CD14-positive monocyte (primary cell): ENCODE measurements around the gene ZNF419. TPM values are rescaled to one million over a fixed set of nuclear protein-coding genes. Genes with fewer than 3 reads are reported as not detected.
A peak's percentile ranks its signal among the peaks of the same experiment; 100 is the strongest.

Experiments
- DNase-seq, 3 donors: peaks; one replicate each; pipeline ENCODE4 v3.0.0-alpha.2; 2011 to 2022
- H2AFZ ChIP-seq: 2 replicates; pipeline ENCODE4 v1.6.0; 2012; ENCODE audit warnings: mild to moderate bottlenecking, low read depth, low read length, inconsistent platforms; ENCODE audit not compliant: insufficient read depth, poor library complexity, severe bottlenecking
- H3K27ac ChIP-seq, 2 donors: 1 replicate in 1 of 2; 2 replicates in 1 of 2; pipeline ENCODE4 v1.5.1; 2012 to 2013; ENCODE audit warnings: low read length in 2 of 2, control low read depth in 1 of 2, inconsistent platforms in 1 of 2, low read depth in 1 of 2, mild to moderate bottlenecking in 1 of 2
- H3K27me3 ChIP-seq, 2 donors: one replicate each; pipeline versions ENCODE4 v1.6.0 to v1.6.1; 2011 to 2013; ENCODE audit warnings: low read length in 2 of 2; ENCODE audit not compliant: control insufficient read depth in 2 of 2, insufficient read depth in 2 of 2
- H3K36me3 ChIP-seq, 2 donors: replicated peaks in 1 of 2; 1 replicate in 1 of 2; 2 replicates in 1 of 2; pipeline versions ENCODE4 v1.5.1 to v1.6.1; 2012 to 2013; ENCODE audit warnings: low read length in 2 of 2, control low read depth in 1 of 2, inconsistent platforms in 1 of 2, mild to moderate bottlenecking in 1 of 2; ENCODE audit not compliant: insufficient read depth in 2 of 2, control insufficient read depth in 1 of 2
- H3K4me1 ChIP-seq, 2 donors: 1 replicate in 1 of 2; 2 replicates in 1 of 2; pipeline versions ENCODE4 v1.5.1 to v1.6.1; 2012 to 2013; ENCODE audit warnings: low read length in 2 of 2, control low read depth in 1 of 2, inconsistent platforms in 1 of 2, mild to moderate bottlenecking in 1 of 2, moderate library complexity in 1 of 2; ENCODE audit not compliant: insufficient read depth in 2 of 2, control insufficient read depth in 1 of 2
- H3K4me2 ChIP-seq: replicated peaks from 2 replicates; pipeline ENCODE3; 2012; ENCODE audit warnings: low read length, moderate library complexity, mild to moderate bottlenecking; ENCODE audit not compliant: poor library complexity, severe bottlenecking; ENCODE audit errors: extremely low read depth
- H3K4me3 ChIP-seq, 3 experiments: fragments of 200-600 bp in 1 of 3; sonication (generic) in 1 of 3; replicated peaks in 1 of 3; 1 replicate in 2 of 3; 2 replicates in 1 of 3; pipeline ENCODE4 v1.5.1; 2011 to 2013; ENCODE audit warnings: low read length in 3 of 3, mild to moderate bottlenecking in 3 of 3, control low read depth in 2 of 3, low read depth in 2 of 3, inconsistent platforms in 1 of 3, moderate library complexity in 1 of 3
- H3K79me2 ChIP-seq: 2 replicates; pipeline ENCODE4 v1.6.0; 2012; ENCODE audit warnings: mild to moderate bottlenecking, control low read depth, inconsistent platforms, low read length, moderate library complexity; ENCODE audit not compliant: insufficient read depth
- H3K9ac ChIP-seq: 2 replicates; pipeline ENCODE4 v1.6.0; 2017; ENCODE audit warnings: low read length, mild to moderate bottlenecking; ENCODE audit not compliant: insufficient read depth, poor library complexity, severe bottlenecking
- H3K9me3 ChIP-seq, 2 donors: replicated peaks in 1 of 2; 1 replicate in 1 of 2; 2 replicates in 1 of 2; pipeline versions ENCODE4 v1.5.1 to v1.6.1; 2012 to 2013; ENCODE audit warnings: low read length in 2 of 2, control low read depth in 1 of 2; ENCODE audit not compliant: control insufficient read depth in 1 of 2, insufficient read depth in 1 of 2
- H4K20me1 ChIP-seq: 2 replicates; pipeline ENCODE4 v1.6.0; 2012; ENCODE audit warnings: mild to moderate bottlenecking, low read length, control low read depth, moderate library complexity; ENCODE audit not compliant: insufficient read depth
- H3K27ac Mint-ChIP-seq, 7 donors: one replicate each; pipeline ENCODE4 v1.8.0; 2020; ENCODE audit warnings: mild to moderate bottlenecking in 7 of 7, mixed read lengths in 7 of 7, moderate library complexity in 6 of 7, inconsistent platforms in 2 of 7
- H3K27me3 Mint-ChIP-seq, 3 donors: one replicate each; pipeline ENCODE4 v1.8.0; 2021 to 2022; ENCODE audit warnings: low read depth in 3 of 3, mild to moderate bottlenecking in 3 of 3, mixed read lengths in 3 of 3, moderate library complexity in 3 of 3, inconsistent platforms in 1 of 3
- H3K36me3 Mint-ChIP-seq, 2 donors: one replicate each; pipeline ENCODE4 v1.8.0; 2020; ENCODE audit warnings: mixed read lengths in 2 of 2, inconsistent platforms in 1 of 2, mild to moderate bottlenecking in 1 of 2
- H3K4me1 Mint-ChIP-seq: one replicate; pipeline ENCODE4 v1.8.0; 2020; ENCODE audit warnings: mild to moderate bottlenecking, mixed read lengths
- H3K4me3 Mint-ChIP-seq, 2 donors: one replicate each; pipeline ENCODE4 v1.8.0; 2020; ENCODE audit warnings: mild to moderate bottlenecking in 2 of 2, mixed read lengths in 2 of 2, moderate library complexity in 1 of 2
- H3K9me3 Mint-ChIP-seq, 7 donors: one replicate each; pipeline ENCODE4 v1.8.0; 2020 to 2022; ENCODE audit warnings: mixed read lengths in 7 of 7, mild to moderate bottlenecking in 6 of 7, moderate library complexity in 6 of 7, inconsistent platforms in 2 of 7
- WGBS: methylation state at CpG from one replicate; pipeline ENCODE4 v1.1.5; 2013; ENCODE audit warnings: missing lambda C conversion rate; ENCODE audit not compliant: insufficient coverage; 5-methylcytosine and 5-hydroxymethylcytosine counted together
- intact Hi-C, 2 donors: fragments of 100-400 bp; cut with micrococcal nuclease; formaldehyde crosslinking; loops; one replicate each; pipeline versions ENCODE4 v1.15.0 to v1.15.1; 2023
- polyA plus RNA-seq, 3 donors: library from polyadenylated mRNA; depleted of rRNA in 1 of 3; unstranded in 2 of 3; stranded (reverse) in 1 of 3; fragments of 300-500 nt in 2 of 3; fragments of >200 nt in 1 of 3; fragmentation: Illumina TruSeq in 2 of 3; gene quantifications; 1 replicate in 2 of 3; 2 replicates in 1 of 3; pipeline ENCODE4 v1.2.3, GENCODE V29; 2012 to 2021
- TF ChIP-seq, protein P1 (sequence below): fragments of 200-600 bp; IDR thresholded peaks from one replicate; pipeline ENCODE4 v1.8.0; 2022; ENCODE audit warnings: antibody characterized with exemption, mild to moderate bottlenecking

The ZNF419 gene
- polyA plus RNA-seq, 3 donors, result 1.3 to 1.6 (median 1.4) TPM

DNA sequence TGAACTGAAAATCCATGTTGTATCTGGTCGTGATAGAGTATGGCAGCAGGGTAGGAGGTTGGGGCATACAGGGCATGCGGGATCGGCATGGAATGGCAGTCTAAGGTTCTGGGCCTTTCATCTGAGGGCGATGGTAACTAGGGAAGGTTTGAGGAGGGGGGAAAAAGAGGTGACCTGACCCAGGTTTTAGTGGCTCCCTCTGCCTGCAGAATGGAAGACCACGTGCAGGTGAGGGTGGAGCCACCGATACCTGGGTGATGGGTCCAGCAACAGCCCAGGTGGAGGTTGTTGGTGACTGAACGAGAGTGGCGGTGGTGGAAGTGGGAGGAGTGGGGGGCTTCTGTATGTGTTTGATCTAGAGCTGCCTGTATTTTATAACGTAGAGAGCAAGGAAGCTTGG, 48.6 kb upstream of the ZNF419 start:
- H3K9ac ChIP-seq, result no peak overlapping the region
- no peak overlapping the region for H2AFZ ChIP-seq
- no peak overlapping the region for H3K27ac Mint-ChIP-seq
- peaks cover 48 to 60% of the 10 kb centered on the region in 2 donors for H3K9me3 ChIP-seq
- H3K36me3 ChIP-seq, result peaks cover 0 to 30% of the 10 kb centered on the region in 2 donors
- H3K9me3 Mint-ChIP-seq, result peaks cover 40 to 69% (median 57%) of the 10 kb centered on the region in 7 donors
- no peak overlapping the region for H3K27ac ChIP-seq
- WGBS, result 95% methylated on average over 7 of the region's 9 CpGs
- no peaks in the 10 kb centered on the region for H3K27me3 ChIP-seq
- no peak overlapping the region for H3K4me2 ChIP-seq
- H3K4me1 ChIP-seq, result peaks cover 13 to 20% of the 10 kb centered on the region in 2 donors
- H3K4me1 Mint-ChIP-seq, result peaks cover 22% of the 10 kb centered on the region
- no peak overlapping the region for H3K4me3 ChIP-seq
- H3K27me3 Mint-ChIP-seq, result peaks cover 0 to 2% (median 2%) of the 10 kb centered on the region in 3 donors
- intact Hi-C loops, result loop anchor here (5.0 to 10.0 kb wide), 3 partner anchors 38 to 74 kb away; partner anchors contain the start of genes TRAPPC2B (in 1 of the 2), ZNF419 (in 1 of the 2), ZNF547 (in 1 of the 2) and ZNF772 (in 1 of the 2)
- H3K79me2 ChIP-seq, result peaks cover 13% of the 10 kb centered on the region
- H3K4me3 Mint-ChIP-seq, result no peak overlapping the region
- H3K36me3 Mint-ChIP-seq, result peaks cover 26 to 40% of the 10 kb centered on the region in 2 donors
- H4K20me1 ChIP-seq, result no peaks in the 10 kb centered on the region
- TF ChIP-seq, protein P1, sequence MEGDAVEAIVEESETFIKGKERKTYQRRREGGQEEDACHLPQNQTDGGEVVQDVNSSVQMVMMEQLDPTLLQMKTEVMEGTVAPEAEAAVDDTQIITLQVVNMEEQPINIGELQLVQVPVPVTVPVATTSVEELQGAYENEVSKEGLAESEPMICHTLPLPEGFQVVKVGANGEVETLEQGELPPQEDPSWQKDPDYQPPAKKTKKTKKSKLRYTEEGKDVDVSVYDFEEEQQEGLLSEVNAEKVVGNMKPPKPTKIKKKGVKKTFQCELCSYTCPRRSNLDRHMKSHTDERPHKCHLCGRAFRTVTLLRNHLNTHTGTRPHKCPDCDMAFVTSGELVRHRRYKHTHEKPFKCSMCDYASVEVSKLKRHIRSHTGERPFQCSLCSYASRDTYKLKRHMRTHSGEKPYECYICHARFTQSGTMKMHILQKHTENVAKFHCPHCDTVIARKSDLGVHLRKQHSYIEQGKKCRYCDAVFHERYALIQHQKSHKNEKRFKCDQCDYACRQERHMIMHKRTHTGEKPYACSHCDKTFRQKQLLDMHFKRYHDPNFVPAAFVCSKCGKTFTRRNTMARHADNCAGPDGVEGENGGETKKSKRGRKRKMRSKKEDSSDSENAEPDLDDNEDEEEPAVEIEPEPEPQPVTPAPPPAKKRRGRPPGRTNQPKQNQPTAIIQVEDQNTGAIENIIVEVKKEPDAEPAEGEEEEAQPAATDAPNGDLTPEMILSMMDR, result no peak
- no peak for DNase-seq

GRCh38 chr19:57441979-57442752, 45.4 kb upstream of the ZNF419 start:
- Histone ChIP-seq H3K27me3 (no peaks in the 10 kb centered on the region), H3K9me3 (peaks cover 78 to 82% of the 10 kb centered on the region in 2 donors), H3K9ac (no peak overlapping the region), H3K4me1 (no peaks in the 10 kb centered on the region), H3K27ac (no peak overlapping the region), H4K20me1 (no peaks in the 10 kb centered on the region), H3K4me2 (no peak overlapping the region), H3K79me2 (no peaks in the 10 kb centered on the region), H3K4me3 (peak overlapping the region in 1 of 3 experiments; percentile 20), H3K36me3 (peaks cover 0 to 42% of the 10 kb centered on the region in 2 donors), H2AFZ (no peak overlapping the region)
- H3K27me3 Mint-ChIP-seq, result peaks cover 0 to 2% (median 0%) of the 10 kb centered on the region in 3 donors
- no peaks in the 10 kb centered on the region for H3K4me1 Mint-ChIP-seq
- no peak overlapping the region for H3K4me3 Mint-ChIP-seq
- TF ChIP-seq, protein P1, result no peak
- H3K27ac Mint-ChIP-seq, result no peak overlapping the region
- 83% methylated on average over 2 of the region's 7 CpGs for WGBS
- H3K9me3 Mint-ChIP-seq, result peaks cover 48 to 83% (median 71%) of the 10 kb centered on the region in 7 donors
- intact Hi-C loops, result no loop called here
- peaks cover 37 to 42% of the 10 kb centered on the region in 2 donors for H3K36me3 Mint-ChIP-seq
- no peak for DNase-seq
